ENCODE data around the gene RUNX3. TPM values are rescaled to one million over a fixed set of nuclear protein-coding genes. Genes with fewer than 3 reads are reported as not detected.

The RUNX3 gene
- total and polyA plus RNA-seq, 2 donors (not counting 1 experiment from before 2014, with no cell fraction given) = 86.0 to 127 TPM

DNA sequence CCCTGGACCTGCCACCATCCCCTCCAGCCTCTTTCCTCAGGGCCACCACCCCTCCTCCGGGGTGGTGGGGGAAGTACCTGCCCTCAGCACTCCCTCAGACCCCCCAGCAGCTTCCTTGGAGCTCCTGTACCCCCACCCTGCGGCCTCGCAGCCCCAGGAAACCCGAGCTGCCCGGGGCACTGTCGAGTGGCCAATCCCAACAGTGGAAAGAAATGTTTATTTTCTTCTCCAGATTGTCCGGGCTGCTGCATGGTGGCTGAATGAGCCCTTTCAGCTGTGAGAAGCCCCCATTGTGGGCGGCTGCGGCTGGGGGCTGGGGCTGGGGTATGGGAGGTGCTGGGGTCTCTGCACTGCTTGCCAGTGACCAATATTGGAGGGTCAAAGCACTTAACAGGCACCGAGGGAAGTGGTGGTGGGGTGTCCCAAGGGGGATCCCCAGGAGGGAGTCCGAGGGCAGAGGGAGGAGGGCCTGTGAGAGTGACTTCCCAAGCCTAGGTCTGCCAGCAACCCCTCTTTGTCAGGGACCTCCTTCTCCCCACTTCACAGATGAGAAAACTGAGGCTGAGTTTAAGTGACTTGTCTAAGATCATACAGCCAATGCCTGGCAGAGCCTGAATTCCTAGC lies 25.2 kb downstream of the RUNX3 start:
- Histone ChIP-seq H3K27ac (ENCODE audit: low read length in 2 of 2) (no peak overlapping the region), H3K27me3 (replicated peaks in 1 of 4; ENCODE audit: control extremely low read depth in 1 of 4, control insufficient read depth in 3 of 4, insufficient read depth in 4 of 4, low read length in 3 of 4) (no peaks in the 10 kb centered on the region), H3K79me2 (ENCODE audit: control insufficient read depth, insufficient read depth, low read length) (peaks cover 21% of the 10 kb centered on the region), H3K4me2 (replicated peaks; ENCODE audit: low read depth, low read length, poor library complexity, severe bottlenecking) (no peak overlapping the region), H3K36me3 (replicated peaks in 1 of 2; ENCODE audit: control extremely low read depth in 1 of 2, control insufficient read depth in 1 of 2, extremely low read depth in 1 of 2, insufficient read depth in 2 of 2, low read length in 1 of 2) (peaks cover 0 to 86% of the 10 kb centered on the region in 2 experiments), H3K4me3 (ENCODE audit: control extremely low read depth in 1 of 5, extremely low read depth in 1 of 5, insufficient read depth in 1 of 5, low read depth in 2 of 5, low read length in 4 of 5) (no peak overlapping the region), H3K9ac (ENCODE audit: low read length) (no peak overlapping the region), H2AFZ (ENCODE audit: insufficient read depth, low read depth, low read length, poor library complexity, severe bottlenecking) (no peak overlapping the region), H4K20me1 (ENCODE audit: control insufficient read depth, insufficient read depth, low read length, poor library complexity, severe bottlenecking) (peaks cover 91% of the 10 kb centered on the region), H3K9me3 (ENCODE audit: control extremely low read depth in 1 of 3, control insufficient read depth in 2 of 3, insufficient read depth in 1 of 3, low read length in 2 of 3) (no peaks in the 10 kb centered on the region), H3K4me1 (ENCODE audit: control insufficient read depth in 2 of 2, insufficient read depth in 2 of 2, low read length in 2 of 2) (no peaks in the 10 kb centered on the region)
- TF ChIP-seq, protein P1, sequence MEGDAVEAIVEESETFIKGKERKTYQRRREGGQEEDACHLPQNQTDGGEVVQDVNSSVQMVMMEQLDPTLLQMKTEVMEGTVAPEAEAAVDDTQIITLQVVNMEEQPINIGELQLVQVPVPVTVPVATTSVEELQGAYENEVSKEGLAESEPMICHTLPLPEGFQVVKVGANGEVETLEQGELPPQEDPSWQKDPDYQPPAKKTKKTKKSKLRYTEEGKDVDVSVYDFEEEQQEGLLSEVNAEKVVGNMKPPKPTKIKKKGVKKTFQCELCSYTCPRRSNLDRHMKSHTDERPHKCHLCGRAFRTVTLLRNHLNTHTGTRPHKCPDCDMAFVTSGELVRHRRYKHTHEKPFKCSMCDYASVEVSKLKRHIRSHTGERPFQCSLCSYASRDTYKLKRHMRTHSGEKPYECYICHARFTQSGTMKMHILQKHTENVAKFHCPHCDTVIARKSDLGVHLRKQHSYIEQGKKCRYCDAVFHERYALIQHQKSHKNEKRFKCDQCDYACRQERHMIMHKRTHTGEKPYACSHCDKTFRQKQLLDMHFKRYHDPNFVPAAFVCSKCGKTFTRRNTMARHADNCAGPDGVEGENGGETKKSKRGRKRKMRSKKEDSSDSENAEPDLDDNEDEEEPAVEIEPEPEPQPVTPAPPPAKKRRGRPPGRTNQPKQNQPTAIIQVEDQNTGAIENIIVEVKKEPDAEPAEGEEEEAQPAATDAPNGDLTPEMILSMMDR (IDR thresholded peaks at IDR 0.05) = no peak
- TF ChIP-seq EZH2 (IDR thresholded peaks at IDR 0.05; ENCODE audit: borderline replicate concordance, insufficient read depth, low read depth, low read length, poor library complexity, severe bottlenecking) = no peak
- Mint-ChIP-seq H3K4me3 (no peak overlapping the region), H3K9me3 (ENCODE audit: insufficient read depth) (no peaks in the 10 kb centered on the region), H3K4me1 (peaks cover 17% of the 10 kb centered on the region), H3K27ac (no peak overlapping the region), H3K27me3 (no peaks in the 10 kb centered on the region)
- 95% methylated on average over 9 of the region's 11 CpGs for WGBS (ENCODE audit: insufficient coverage)
- ATAC-seq (ENCODE audit: low read depth) = no peak
- peak; percentile 8 for DNase-seq
- ChIA-PET POLR2A (no interaction called here), CTCF (no interaction called here)
- intact Hi-C loops (cut with micrococcal nuclease) = no loop called here

- H3K27me3 Mint-ChIP-seq = no peaks in the 10 kb centered on the region
- WGBS (ENCODE audit: insufficient coverage) = 97% methylated on average over 21 of the region's 25 CpGs
- CTCF ChIA-PET = no interaction called here
- no peak overlapping the region for H3K4me2 ChIP-seq (replicated peaks; ENCODE audit: low read depth, low read length, poor library complexity, severe bottlenecking)
- peaks cover 84% of the 10 kb centered on the region for H4K20me1 ChIP-seq (ENCODE audit: control insufficient read depth, insufficient read depth, low read length, poor library complexity, severe bottlenecking)
- DNase-seq (peak; percentile 10), ATAC-seq (ENCODE audit: low read depth) (no peak)
- no peak overlapping the region for H3K27ac ChIP-seq (ENCODE audit: low read length in 2 of 2)
- POLR2A ChIA-PET = no interaction called here
- no peak overlapping the region for H3K27ac Mint-ChIP-seq
- intact Hi-C loops (cut with micrococcal nuclease) = no loop called here
- no peak overlapping the region for H2AFZ ChIP-seq (ENCODE audit: insufficient read depth, low read depth, low read length, poor library complexity, severe bottlenecking)
- no peaks in the 10 kb centered on the region for H3K9me3 Mint-ChIP-seq (ENCODE audit: insufficient read depth)
- H3K4me3 ChIP-seq (ENCODE audit: control extremely low read depth in 1 of 5, extremely low read depth in 1 of 5, insufficient read depth in 1 of 5, low read depth in 2 of 5, low read length in 4 of 5) = no peak overlapping the region
- H3K9ac ChIP-seq (ENCODE audit: low read length) = no peak overlapping the region
- no peaks in the 10 kb centered on the region for H3K4me1 ChIP-seq (ENCODE audit: control insufficient read depth in 2 of 2, insufficient read depth in 2 of 2, low read length in 2 of 2)
- H3K27me3 ChIP-seq (replicated peaks in 1 of 4; ENCODE audit: control extremely low read depth in 1 of 4, control insufficient read depth in 3 of 4, insufficient read depth in 4 of 4, low read length in 3 of 4) = no peaks in the 10 kb centered on the region
- H3K79me2 ChIP-seq (ENCODE audit: control insufficient read depth, insufficient read depth, low read length) = peaks cover 14% of the 10 kb centered on the region
- peaks cover 17% of the 10 kb centered on the region for H3K4me1 Mint-ChIP-seq
- H3K9me3 ChIP-seq (ENCODE audit: control extremely low read depth in 1 of 3, control insufficient read depth in 2 of 3, insufficient read depth in 1 of 3, low read length in 2 of 3) = no peaks in the 10 kb centered on the region
- peaks cover 0 to 83% of the 10 kb centered on the region in 2 experiments for H3K36me3 ChIP-seq (replicated peaks in 1 of 2; ENCODE audit: control extremely low read depth in 1 of 2, control insufficient read depth in 1 of 2, extremely low read depth in 1 of 2, insufficient read depth in 2 of 2, low read length in 1 of 2)
- H3K4me3 Mint-ChIP-seq = no peak overlapping the region
- TF ChIP-seq EZH2 (IDR thresholded peaks at IDR 0.05; ENCODE audit: borderline replicate concordance, insufficient read depth, low read depth, low read length, poor library complexity, severe bottlenecking) = no peak
- TF ChIP-seq, protein P1 (IDR thresholded peaks at IDR 0.05) = no peak
Observed at GRCh38 chr1:24903955-24904730, 25.9 kb downstream of the RUNX3 start.
